HG03139 (cell line): ENCODE data around the gene PAPLN.
"Not testable (repeated sequence)": the region's sequence is repeated elsewhere in the genome, so short reads cannot be mapped to it uniquely, and the experiment has no call there.

Experiments used
- ATAC-seq: cut with Tn5 transposase; IDR thresholded peaks from one replicate; pipeline ENCODE4 v1.9.1; 2021; ENCODE audit not compliant: unreplicated experiment

Gene PAPLN

GRCh38 chr14:73283608-73284379 lies 46.5 kb downstream of the PAPLN start:
- no peak for ATAC-seq

- no peak for ATAC-seq
Measured at GRCh38 chr14:73285979-73286378, 48.7 kb downstream of the PAPLN start.

GRCh38 chr14:73286598-73286997 lies 49.3 kb downstream of the PAPLN start:
- ATAC-seq = no peak

- no peak for ATAC-seq
Measured at GRCh38 chr14:73287071-73287470, 49.8 kb downstream of the PAPLN start.

GRCh38 chr14:73289308-73289707 lies 52.0 kb downstream of the PAPLN start:
- ATAC-seq = no peak

- no peak for ATAC-seq
Measured at GRCh38 chr14:73289729-73290128, 52.4 kb downstream of the PAPLN start.

- no peak for ATAC-seq
Measured at GRCh38 chr14:73290279-73290678, 53.0 kb downstream of the PAPLN start.

- no peak for ATAC-seq
Measured at GRCh38 chr14:73293782-73294781, 56.8 kb downstream of the PAPLN start.

- no peak for ATAC-seq
Measured at GRCh38 chr14:73295198-73295796, 58.0 kb downstream of the PAPLN start.

GRCh38 chr14:73305499-73305898 lies 68.2 kb downstream of the PAPLN start:
- no peak for ATAC-seq

- no peak for ATAC-seq
Measured at GRCh38 chr14:73307261-73307660, 70.0 kb downstream of the PAPLN start.

- ATAC-seq = not testable (repeated sequence)
Measured at GRCh38 chr14:73309207-73309606, 71.9 kb downstream of the PAPLN start.

GRCh38 chr14:73311708-73312030 lies 74.4 kb downstream of the PAPLN start:
- no peak for ATAC-seq

GRCh38 chr14:73312687-73313086 lies 75.4 kb downstream of the PAPLN start:
- no peak for ATAC-seq

GRCh38 chr14:73313151-73313550 lies 75.8 kb downstream of the PAPLN start:
- ATAC-seq = no peak

- no peak for ATAC-seq
Measured at GRCh38 chr14:73323896-73324399, 86.6 kb downstream of the PAPLN start.
